Natural killer cell (primary cell): ENCODE data around the gene GPR55. TPM values are rescaled to one million over a fixed set of nuclear protein-coding genes. Genes with fewer than 3 reads are reported as not detected.

Experiments
- ATAC-seq, 3 donors: fragments of 150-1000 bp in 2 of 3; fragments of 200-7000 bp in 1 of 3; cut with Tn5 transposase; 1 replicate in 1 of 3; 2 replicates in 2 of 3; pipeline ENCODE4 v1.10.0; 2021; ENCODE audit warnings: mild to moderate bottlenecking in 2 of 3, moderate library complexity in 2 of 3
- DNase-seq, 2 donors: peaks; one replicate each; pipeline versions ENCODE4 v3.0.0 to v3.0.0-alpha.2; 2013 to 2021; ENCODE audit warnings: mixed read lengths in 1 of 2
- H3K27ac ChIP-seq: one replicate; pipeline ENCODE4 v1.5.1; 2013; ENCODE audit warnings: mild to moderate bottlenecking, low read length
- H3K27me3 ChIP-seq: one replicate; pipeline ENCODE4 v1.6.1; 2013; ENCODE audit warnings: low read length; ENCODE audit not compliant: control insufficient read depth, insufficient read depth
- H3K36me3 ChIP-seq: one replicate; pipeline ENCODE4 v1.6.1; 2013; ENCODE audit warnings: low read length; ENCODE audit not compliant: control insufficient read depth, insufficient read depth
- H3K4me1 ChIP-seq: one replicate; pipeline ENCODE4 v1.6.1; 2013; ENCODE audit warnings: low read length; ENCODE audit not compliant: control insufficient read depth, insufficient read depth
- H3K4me3 ChIP-seq: one replicate; pipeline ENCODE4 v1.5.1; 2013; ENCODE audit warnings: low read length
- H3K9me3 ChIP-seq: one replicate; pipeline ENCODE4 v1.6.1; 2013; ENCODE audit warnings: low read length; ENCODE audit not compliant: control insufficient read depth, insufficient read depth
- H3K27ac Mint-ChIP-seq, 2 donors: one replicate each; pipeline ENCODE4 v1.8.0; 2022; ENCODE audit warnings: mild to moderate bottlenecking in 2 of 2, mixed read lengths in 2 of 2, moderate library complexity in 1 of 2
- H3K27me3 Mint-ChIP-seq, 2 donors: one replicate each; pipeline ENCODE4 v1.8.0; 2022; ENCODE audit warnings: low read depth in 2 of 2, mixed read lengths in 2 of 2
- H3K36me3 Mint-ChIP-seq: one replicate; pipeline ENCODE4 v1.8.0; 2022; ENCODE audit warnings: mixed read lengths
- H3K4me1 Mint-ChIP-seq, 2 donors: one replicate each; pipeline ENCODE4 v1.8.0; 2022; ENCODE audit warnings: mixed read lengths in 2 of 2
- H3K4me3 Mint-ChIP-seq: one replicate; pipeline ENCODE4 v1.8.0; 2022; ENCODE audit warnings: mild to moderate bottlenecking, moderate library complexity, mixed read lengths
- H3K9me3 Mint-ChIP-seq, 2 donors: one replicate each; pipeline ENCODE4 v1.8.0; 2022; ENCODE audit warnings: mixed read lengths in 2 of 2
- WGBS: methylation state at CpG from one replicate; pipeline ENCODE4 v1.1.7; 2013; ENCODE audit warnings: missing lambda C conversion rate; ENCODE audit not compliant: insufficient coverage; 5-methylcytosine and 5-hydroxymethylcytosine counted together
- intact Hi-C: fragments of 100-400 bp; cut with micrococcal nuclease; formaldehyde crosslinking; loops from one replicate; pipeline ENCODE4 v1.14.2; 2022
- total RNA-seq, 4 donors: library from RNA; stranded (reverse); fragments of 120-200 nt in 1 of 4; gene quantifications; one replicate each; pipeline versions ENCODE4 v1.2.3 to v1.2.4, GENCODE V29; 2013 to 2022
- TF ChIP-seq, protein P1 (sequence below): fragments of 200-600 bp; IDR thresholded peaks from one replicate; pipeline ENCODE4 v1.8.0; 2022; ENCODE audit warnings: antibody characterized with exemption

GPR55 gene
- total RNA-seq, 3 donors from 2014 or later (not counting 1 experiment from before 2014, with no cell fraction given): 0.09 to 1.1 (median 0.40) TPM

DNA sequence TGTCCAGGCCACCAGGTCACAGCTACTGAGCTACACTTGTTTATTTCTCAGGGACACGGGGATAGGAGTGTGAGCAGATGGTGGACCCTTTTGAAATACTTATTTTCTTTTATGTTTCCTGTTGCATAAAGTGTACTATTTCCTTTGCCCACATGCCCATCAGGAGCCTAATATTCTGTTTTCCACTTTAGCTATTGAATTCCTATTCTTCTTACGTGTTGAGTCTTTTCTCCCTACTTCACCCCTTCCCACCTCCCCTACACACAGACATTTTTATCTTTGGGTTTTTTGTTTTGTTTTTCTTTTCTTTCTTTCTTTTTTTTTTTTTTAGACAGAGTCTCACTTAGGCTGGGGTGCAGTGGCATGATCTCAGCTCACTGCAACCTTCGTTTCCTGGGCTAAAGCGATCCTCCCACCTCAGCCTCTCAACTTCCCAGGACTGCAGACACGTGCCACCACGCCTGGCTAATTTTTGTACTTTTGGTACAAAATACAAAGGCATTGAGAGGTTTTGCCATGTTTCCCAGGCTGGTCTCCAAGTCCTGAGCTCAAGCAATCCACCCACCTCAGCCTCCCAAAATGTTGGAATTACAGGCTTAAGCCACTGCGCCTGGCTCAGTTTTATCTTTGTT is 5.2 kb upstream of the GPR55 start:
- DNase-seq: no peak
- Mint-ChIP-seq H3K9me3 (no peaks in the 10 kb centered on the region), H3K36me3 (no peaks in the 10 kb centered on the region), H3K4me1 (peaks cover 34 to 45% of the 10 kb centered on the region in 2 donors), H3K4me3 (no peak overlapping the region), H3K27ac (no peak overlapping the region), H3K27me3 (peaks cover 39 to 47% of the 10 kb centered on the region in 2 donors)
- intact Hi-C loops: loop anchor here (5.0 kb wide), 1 partner anchor 42 kb away; no protein-coding TSS in a partner anchor
- WGBS: 85% methylated on average over 6 of the region's 7 CpGs
- Histone ChIP-seq H3K4me1 (peaks cover 57% of the 10 kb centered on the region), H3K4me3 (no peak overlapping the region), H3K27me3 (peaks cover 9% of the 10 kb centered on the region), H3K36me3 (no peaks in the 10 kb centered on the region), H3K27ac (no peak overlapping the region), H3K9me3 (no peaks in the 10 kb centered on the region)
- ATAC-seq: no peak
- TF ChIP-seq, protein P1, sequence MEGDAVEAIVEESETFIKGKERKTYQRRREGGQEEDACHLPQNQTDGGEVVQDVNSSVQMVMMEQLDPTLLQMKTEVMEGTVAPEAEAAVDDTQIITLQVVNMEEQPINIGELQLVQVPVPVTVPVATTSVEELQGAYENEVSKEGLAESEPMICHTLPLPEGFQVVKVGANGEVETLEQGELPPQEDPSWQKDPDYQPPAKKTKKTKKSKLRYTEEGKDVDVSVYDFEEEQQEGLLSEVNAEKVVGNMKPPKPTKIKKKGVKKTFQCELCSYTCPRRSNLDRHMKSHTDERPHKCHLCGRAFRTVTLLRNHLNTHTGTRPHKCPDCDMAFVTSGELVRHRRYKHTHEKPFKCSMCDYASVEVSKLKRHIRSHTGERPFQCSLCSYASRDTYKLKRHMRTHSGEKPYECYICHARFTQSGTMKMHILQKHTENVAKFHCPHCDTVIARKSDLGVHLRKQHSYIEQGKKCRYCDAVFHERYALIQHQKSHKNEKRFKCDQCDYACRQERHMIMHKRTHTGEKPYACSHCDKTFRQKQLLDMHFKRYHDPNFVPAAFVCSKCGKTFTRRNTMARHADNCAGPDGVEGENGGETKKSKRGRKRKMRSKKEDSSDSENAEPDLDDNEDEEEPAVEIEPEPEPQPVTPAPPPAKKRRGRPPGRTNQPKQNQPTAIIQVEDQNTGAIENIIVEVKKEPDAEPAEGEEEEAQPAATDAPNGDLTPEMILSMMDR: no peak

DNA sequence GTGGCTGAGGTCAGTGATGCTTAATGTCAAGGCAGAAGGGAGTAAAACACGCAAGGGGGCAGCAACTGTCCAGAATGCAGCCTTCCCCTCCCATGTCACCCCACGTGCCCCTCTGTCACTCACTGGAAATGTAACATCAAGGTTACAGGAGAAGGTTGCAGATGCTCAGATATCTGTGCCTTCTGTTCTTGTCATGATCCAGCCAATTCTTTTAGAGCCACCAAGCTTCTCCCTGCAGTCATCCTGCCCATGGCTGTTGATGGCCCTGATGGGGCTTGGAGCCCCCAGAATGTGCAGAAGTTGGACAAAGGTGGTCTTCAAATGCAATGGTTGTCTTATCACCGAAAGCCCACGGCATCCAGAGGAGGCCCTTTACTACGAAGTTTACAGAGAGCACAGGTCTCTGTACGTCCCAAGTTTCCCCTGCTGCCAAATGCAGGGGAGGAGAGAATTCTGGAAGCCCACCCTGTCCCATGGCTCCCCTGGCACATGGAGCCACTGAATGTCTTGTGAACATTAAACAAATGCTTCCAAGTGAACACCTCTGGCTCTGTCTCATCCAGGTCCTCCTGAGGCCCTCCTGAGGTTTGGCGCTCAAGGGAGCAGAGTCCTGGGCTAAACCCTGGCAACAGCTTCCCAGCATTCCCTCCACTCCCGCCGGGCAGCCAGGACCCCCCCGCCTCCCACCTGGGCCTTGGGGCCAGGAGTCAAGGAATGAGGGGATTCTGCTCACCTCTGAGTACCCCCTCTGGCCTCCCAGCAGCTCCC is 4.5 kb upstream of the GPR55 start:
- no peak overlapping the region for H3K27ac ChIP-seq
- TF ChIP-seq, protein P1: no peak
- ATAC-seq: no peak
- 95% methylated on average over 10 of the region's 10 CpGs for WGBS
- peaks cover 9% of the 10 kb centered on the region for H3K27me3 ChIP-seq
- H3K9me3 ChIP-seq: no peaks in the 10 kb centered on the region
- Mint-ChIP-seq H3K9me3 (no peaks in the 10 kb centered on the region), H3K27me3 (peaks cover 44 to 54% of the 10 kb centered on the region in 2 donors), H3K27ac (no peak overlapping the region), H3K4me3 (no peak overlapping the region), H3K36me3 (no peaks in the 10 kb centered on the region), H3K4me1 (peaks cover 34 to 48% of the 10 kb centered on the region in 2 donors)
- no peak for DNase-seq
- intact Hi-C loops: loop anchor here (5.0 kb wide), 1 partner anchor 43 kb away; no protein-coding TSS in a partner anchor
- no peaks in the 10 kb centered on the region for H3K36me3 ChIP-seq
- H3K4me1 ChIP-seq: peaks cover 62% of the 10 kb centered on the region
- no peak overlapping the region for H3K4me3 ChIP-seq

DNA sequence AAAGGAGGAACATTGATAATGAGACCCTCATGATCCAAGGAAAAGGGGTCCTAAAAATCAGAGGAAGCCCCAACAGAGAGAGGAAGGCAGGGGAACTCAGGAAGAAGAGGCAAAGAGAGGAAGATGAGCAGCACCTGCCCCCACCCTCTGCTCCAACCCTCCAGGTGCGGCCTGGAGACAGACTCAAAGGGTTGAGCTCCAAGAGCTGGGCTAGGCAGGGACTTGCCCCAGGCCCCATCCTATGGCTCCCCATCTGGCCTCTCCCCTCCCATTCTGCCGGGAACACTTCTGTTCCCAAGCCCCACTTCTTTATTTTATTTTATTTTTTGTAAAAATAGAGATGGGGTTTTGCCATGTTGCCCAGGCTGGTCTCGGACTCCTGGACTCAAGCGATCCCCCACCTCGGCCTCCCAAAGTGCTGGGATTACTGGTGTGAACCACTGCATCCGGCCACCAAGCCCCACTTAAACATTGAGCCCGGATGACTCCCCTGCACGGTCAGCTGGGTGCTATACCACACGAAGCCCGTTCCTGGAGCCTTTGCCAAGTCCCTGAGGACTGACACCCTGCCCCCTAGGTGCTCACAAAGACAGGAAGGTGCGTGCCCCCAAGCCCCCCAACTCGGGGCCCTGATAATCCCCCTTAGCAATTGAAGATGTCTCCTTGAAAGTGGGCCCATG is 3.8 kb upstream of the GPR55 start:
- intact Hi-C loops: no loop called here
- H3K36me3 Mint-ChIP-seq: no peaks in the 10 kb centered on the region
- Histone ChIP-seq H3K4me1 (peaks cover 62% of the 10 kb centered on the region), H3K36me3 (no peaks in the 10 kb centered on the region), H3K27me3 (peaks cover 9% of the 10 kb centered on the region), H3K9me3 (no peaks in the 10 kb centered on the region), H3K4me3 (no peak overlapping the region), H3K27ac (no peak overlapping the region)
- H3K4me1 Mint-ChIP-seq: peaks cover 34 to 47% of the 10 kb centered on the region in 2 donors
- TF ChIP-seq, protein P1: no peak
- H3K27me3 Mint-ChIP-seq: peaks cover 49 to 62% of the 10 kb centered on the region in 2 donors
- no peak overlapping the region for H3K4me3 Mint-ChIP-seq
- no peaks in the 10 kb centered on the region for H3K9me3 Mint-ChIP-seq
- ATAC-seq (no peak), DNase-seq (no peak)
- H3K27ac Mint-ChIP-seq: no peak overlapping the region
- 89% methylated on average over 11 of the region's 12 CpGs for WGBS
